Calu3 (cell line): ENCODE results near the gene ORM2. TPM values are rescaled to one million over a fixed set of nuclear protein-coding genes. Genes with fewer than 3 reads are reported as not detected.
"Not testable (repeated sequence)": the region's sequence is repeated elsewhere in the genome, so short reads cannot be mapped to it uniquely, and the experiment has no call there.

Source experiments
- Bru-seq: library from RNA; stranded (reverse); fragments of 400-500 nt; gene quantifications from one replicate; lab custom pipeline; 2021; lab: Mats Ljungman, UMichigan
- BruChase-seq, 2 experiments: library from RNA; stranded (reverse); fragments of 400-500 nt; gene quantifications; one replicate each; lab custom pipeline; 2021; lab: Mats Ljungman, UMichigan
- BruUV-seq: library from RNA; stranded (reverse); fragments of 400-500 nt; replicated peaks from 2 replicates; lab custom pipeline; 2021; lab: Mats Ljungman, UMichigan
- CTCF ChIA-PET: fragments of 300-600 bp; sonication (Branson Sonifier 250); formaldehyde crosslinking; loops from one replicate; lab custom pipeline; 2022; ENCODE audit warnings: antibody characterized with exemption; lab: Charles Lee
- DNase-seq: peaks from one replicate; pipeline ENCODE4 v3.0.0; 2022
- H3K27ac Mint-ChIP-seq: one replicate; pipeline ENCODE4 v1.8.0; 2022; ENCODE audit warnings: mixed read lengths; ENCODE audit not compliant: unreplicated experiment
- H3K27me3 Mint-ChIP-seq: one replicate; pipeline ENCODE4 v1.8.0; 2022; ENCODE audit warnings: mixed read lengths; ENCODE audit not compliant: unreplicated experiment
- H3K36me3 Mint-ChIP-seq: one replicate; pipeline ENCODE4 v1.8.0; 2022; ENCODE audit warnings: mild to moderate bottlenecking, moderate library complexity, mixed read lengths; ENCODE audit not compliant: insufficient read depth, unreplicated experiment
- H3K4me1 Mint-ChIP-seq: one replicate; pipeline ENCODE4 v1.8.0; 2022; ENCODE audit warnings: mild to moderate bottlenecking, low read depth, mixed read lengths; ENCODE audit not compliant: unreplicated experiment
- H3K4me3 Mint-ChIP-seq: one replicate; pipeline ENCODE4 v1.8.0; 2022; ENCODE audit warnings: mild to moderate bottlenecking, low read depth, moderate library complexity, mixed read lengths; ENCODE audit not compliant: unreplicated experiment
- H3K9me3 Mint-ChIP-seq: one replicate; pipeline ENCODE4 v1.8.0; 2022; ENCODE audit warnings: low read depth, mixed read lengths; ENCODE audit not compliant: unreplicated experiment
- intact Hi-C: fragments of 100-400 bp; cut with micrococcal nuclease; formaldehyde crosslinking; loops from one replicate; pipeline ENCODE4 v1.10.0; 2022; ENCODE audit not compliant: unreplicated experiment
- long read RNA-seq: library from polyadenylated mRNA; stranded (forward); transcript quantifications from one replicate; pipeline ENCODE4 v2.0.0, GENCODE V29; 2022
- total RNA-seq: library from RNA; stranded (reverse); gene quantifications from 2 replicates; pipeline ENCODE4 v1.2.3, GENCODE V29; 2022
- TF ChIP-seq, protein P1 (sequence below): fragments of 200-600 bp; IDR thresholded peaks from one replicate; pipeline ENCODE4 v1.8.0; 2022; ENCODE audit warnings: antibody characterized with exemption; ENCODE audit not compliant: unreplicated experiment

Gene ORM2
- total RNA-seq (not detected in 2 replicates), Bru-seq, nascent RNA (not detected), BruChase-seq, experiment 1, labeled RNA remaining after a 6-hour chase (not detected), BruChase-seq, experiment 2, labeled RNA remaining after a 2-hour chase (not detected)
- long read RNA-seq: 0 reads

GRCh38 chr9:114329625-114330022 lies at the start of gene ORM2:
Gene ORM2, plus strand, starts transcription at chr9:114329869. Its CDS starts 36 bp downstream, at chr9:114329905.
- H3K9me3 Mint-ChIP-seq, CTCF ChIA-PET, H3K4me1 Mint-ChIP-seq, H3K27ac Mint-ChIP-seq, BruUV-seq, DNase-seq, H3K36me3 Mint-ChIP-seq, H3K27me3 Mint-ChIP-seq, intact Hi-C loops, H3K4me3 Mint-ChIP-seq: not testable (repeated sequence)

DNA sequence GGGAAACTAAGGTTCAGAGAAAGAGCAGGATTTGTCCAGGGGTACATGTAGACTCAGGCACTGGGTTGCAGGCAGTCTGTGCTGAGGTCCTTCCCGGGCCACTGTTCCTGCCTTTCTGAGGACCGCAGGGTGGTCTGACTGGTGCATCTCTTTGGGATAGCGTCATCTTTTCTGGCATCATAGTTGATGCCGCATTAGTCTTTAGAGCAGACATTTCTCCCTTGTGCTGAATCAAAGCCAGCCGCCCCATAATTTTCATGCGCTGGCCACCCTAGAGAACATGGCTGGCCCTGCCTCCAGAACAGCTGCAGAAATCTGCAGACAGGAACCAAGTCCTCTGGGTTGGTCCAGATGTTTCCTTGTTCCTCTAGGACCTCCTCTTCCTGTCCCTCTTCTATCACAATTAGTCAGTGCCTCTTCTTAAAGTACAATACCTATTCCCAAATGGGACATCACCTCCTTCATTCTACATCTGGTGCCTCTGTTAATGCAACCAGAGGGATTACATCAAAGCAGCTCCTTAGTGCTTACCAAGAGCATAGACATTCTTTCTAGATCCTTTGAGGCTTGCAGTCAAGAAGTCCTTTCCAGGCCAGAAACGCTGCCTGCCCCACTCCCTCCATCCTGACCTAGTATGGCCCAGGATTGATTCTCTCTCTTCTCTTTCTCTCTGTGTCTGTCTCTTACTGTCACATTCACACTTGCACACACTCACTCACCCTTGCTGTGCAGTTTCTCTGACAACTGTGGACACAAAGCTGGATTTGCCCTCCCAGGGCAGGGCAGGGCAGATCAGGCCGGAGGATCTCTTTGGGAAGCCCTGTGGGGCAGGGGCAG lies 48.8 kb upstream of the ORM2 start:
- TF ChIP-seq, protein P1, sequence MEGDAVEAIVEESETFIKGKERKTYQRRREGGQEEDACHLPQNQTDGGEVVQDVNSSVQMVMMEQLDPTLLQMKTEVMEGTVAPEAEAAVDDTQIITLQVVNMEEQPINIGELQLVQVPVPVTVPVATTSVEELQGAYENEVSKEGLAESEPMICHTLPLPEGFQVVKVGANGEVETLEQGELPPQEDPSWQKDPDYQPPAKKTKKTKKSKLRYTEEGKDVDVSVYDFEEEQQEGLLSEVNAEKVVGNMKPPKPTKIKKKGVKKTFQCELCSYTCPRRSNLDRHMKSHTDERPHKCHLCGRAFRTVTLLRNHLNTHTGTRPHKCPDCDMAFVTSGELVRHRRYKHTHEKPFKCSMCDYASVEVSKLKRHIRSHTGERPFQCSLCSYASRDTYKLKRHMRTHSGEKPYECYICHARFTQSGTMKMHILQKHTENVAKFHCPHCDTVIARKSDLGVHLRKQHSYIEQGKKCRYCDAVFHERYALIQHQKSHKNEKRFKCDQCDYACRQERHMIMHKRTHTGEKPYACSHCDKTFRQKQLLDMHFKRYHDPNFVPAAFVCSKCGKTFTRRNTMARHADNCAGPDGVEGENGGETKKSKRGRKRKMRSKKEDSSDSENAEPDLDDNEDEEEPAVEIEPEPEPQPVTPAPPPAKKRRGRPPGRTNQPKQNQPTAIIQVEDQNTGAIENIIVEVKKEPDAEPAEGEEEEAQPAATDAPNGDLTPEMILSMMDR: no peak
- CTCF ChIA-PET: no interaction called here
- DNase-seq: no peak
- no peak overlapping the region for H3K4me3 Mint-ChIP-seq
- peaks cover 7% of the 10 kb centered on the region for H3K36me3 Mint-ChIP-seq
- H3K27ac Mint-ChIP-seq: no peak overlapping the region
- BruUV-seq: no TSS peak
- H3K27me3 Mint-ChIP-seq: no peaks in the 10 kb centered on the region
- H3K9me3 Mint-ChIP-seq: no peaks in the 10 kb centered on the region
- intact Hi-C loops: no loop called here
- H3K4me1 Mint-ChIP-seq: no peaks in the 10 kb centered on the region

DNA sequence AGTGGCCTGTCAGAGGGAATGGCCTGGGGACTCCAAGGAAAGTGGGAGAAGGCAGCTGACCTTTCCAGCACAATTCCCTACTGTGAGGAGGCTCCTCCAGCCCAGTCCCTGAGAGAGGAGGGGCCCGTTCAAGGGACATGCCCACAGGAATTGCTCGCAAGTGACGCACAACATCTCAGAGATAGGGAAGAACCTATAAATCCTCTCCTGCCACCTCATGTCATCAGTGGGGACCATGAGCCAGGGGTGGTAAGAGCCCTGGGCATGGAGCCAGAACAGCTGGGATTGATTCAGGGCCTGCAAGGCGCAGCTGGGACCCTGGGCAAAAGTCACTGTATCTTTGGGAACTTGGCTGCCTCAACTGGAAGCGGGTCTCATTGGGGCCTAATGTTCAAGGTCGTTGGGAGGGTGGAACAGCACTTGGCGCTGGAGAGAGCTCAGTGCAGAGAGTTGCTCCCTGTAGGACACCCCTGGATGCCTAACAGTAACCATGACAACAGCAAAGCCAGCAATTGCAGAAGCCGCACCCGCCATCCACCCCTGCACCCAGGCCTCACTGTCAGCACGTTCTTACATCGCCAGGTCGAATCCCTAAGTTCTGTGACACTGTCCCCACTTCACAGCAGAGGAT lies 48.1 kb upstream of the ORM2 start:
- CTCF ChIA-PET: no interaction called here
- no peaks in the 10 kb centered on the region for H3K27me3 Mint-ChIP-seq
- no peak overlapping the region for H3K4me3 Mint-ChIP-seq
- TF ChIP-seq, protein P1: no peak
- BruUV-seq: no TSS peak
- intact Hi-C loops: no loop called here
- H3K27ac Mint-ChIP-seq: no peak overlapping the region
- no peaks in the 10 kb centered on the region for H3K4me1 Mint-ChIP-seq
- no peak for DNase-seq
- no peaks in the 10 kb centered on the region for H3K9me3 Mint-ChIP-seq
- H3K36me3 Mint-ChIP-seq: peaks cover 7% of the 10 kb centered on the region

DNA sequence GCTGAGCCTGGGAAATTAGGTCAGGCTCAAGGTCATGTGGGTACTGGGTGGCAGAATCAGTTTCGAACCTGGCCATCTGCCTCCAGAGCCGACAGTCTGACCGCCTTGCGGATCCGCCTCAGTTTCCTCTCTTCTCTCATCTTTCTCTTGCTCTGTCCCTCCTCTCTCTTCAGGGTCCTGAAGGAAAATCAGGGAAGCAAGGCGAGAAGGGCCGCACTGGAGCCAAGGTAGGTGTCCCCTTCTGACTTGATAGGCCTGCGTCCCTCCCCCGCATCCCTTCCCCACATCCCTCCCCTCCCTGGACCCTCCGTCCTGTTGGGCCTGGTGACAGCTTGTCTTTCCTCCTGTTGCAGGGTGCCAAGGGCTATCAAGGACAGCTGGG lies 47.6 kb upstream of the ORM2 start:
- intact Hi-C loops: no loop called here
- Mint-ChIP-seq H3K9me3 (no peaks in the 10 kb centered on the region), H3K4me3 (no peak overlapping the region), H3K27me3 (no peaks in the 10 kb centered on the region), H3K27ac (no peak overlapping the region), H3K36me3 (peaks cover 7% of the 10 kb centered on the region), H3K4me1 (no peaks in the 10 kb centered on the region)
- no peak for DNase-seq
- TF ChIP-seq, protein P1: no peak
- BruUV-seq: no TSS peak
- CTCF ChIA-PET: no interaction called here
